ENCODE results near the gene TEX10. TPM values are rescaled to one million over a fixed set of nuclear protein-coding genes. Genes with fewer than 3 reads are reported as not detected.

Gene TEX10
- total RNA-seq, 1 donor from 2014 or later = 10.5 TPM

GRCh38 chr9:100281066-100281465, 71.7 kb downstream of the TEX10 start:
- ATAC-seq (no peak), DNase-seq (no peak)
- Histone ChIP-seq H3K27ac (no peak overlapping the region), H3K36me3 (peaks cover 28% of the 10 kb centered on the region), H3K4me3 (no peak overlapping the region), H3K9me3 (no peaks in the 10 kb centered on the region), H3K4me1 (no peaks in the 10 kb centered on the region), H3K27me3 (ENCODE audit: low read depth) (no peaks in the 10 kb centered on the region)
- TF ChIP-seq CTCF (IDR thresholded peaks at IDR 0.05) = no peak
- intact Hi-C loops (cut with DNase I) = no loop called here

GRCh38 chr9:100277166-100277979, 75.4 kb downstream of the TEX10 start:
- no peak for TF ChIP-seq CTCF (IDR thresholded peaks at IDR 0.05)
- H3K36me3 ChIP-seq = peaks cover 31% of the 10 kb centered on the region
- no peaks in the 10 kb centered on the region for H3K27me3 ChIP-seq (ENCODE audit: low read depth)
- DNase-seq (no peak), ATAC-seq (no peak)
- H3K4me3 ChIP-seq = no peak overlapping the region
- H3K27ac ChIP-seq = no peak overlapping the region
- intact Hi-C loops (cut with DNase I) = no loop called here
- H3K9me3 ChIP-seq = no peaks in the 10 kb centered on the region
- H3K4me1 ChIP-seq = no peaks in the 10 kb centered on the region

GRCh38 chr9:100269656-100270055, 83.1 kb downstream of the TEX10 start:
- DNase-seq (no peak), ATAC-seq (no peak)
- intact Hi-C loops (cut with DNase I) = no loop called here
- TF ChIP-seq CTCF (IDR thresholded peaks at IDR 0.05) = no peak
- H3K27me3 ChIP-seq (ENCODE audit: low read depth) = no peaks in the 10 kb centered on the region
- H3K4me3 ChIP-seq = no peak overlapping the region
- H3K27ac ChIP-seq = no peak overlapping the region
- no peaks in the 10 kb centered on the region for H3K4me1 ChIP-seq
- H3K36me3 ChIP-seq = peaks cover 33% of the 10 kb centered on the region
- no peaks in the 10 kb centered on the region for H3K9me3 ChIP-seq

GRCh38 chr9:100268271-100268670, 84.5 kb downstream of the TEX10 start:
- H3K4me3 ChIP-seq = no peak overlapping the region
- no peaks in the 10 kb centered on the region for H3K9me3 ChIP-seq
- TF ChIP-seq CTCF (IDR thresholded peaks at IDR 0.05) = no peak
- peaks cover 28% of the 10 kb centered on the region for H3K36me3 ChIP-seq
- no peak overlapping the region for H3K27ac ChIP-seq
- no peaks in the 10 kb centered on the region for H3K27me3 ChIP-seq (ENCODE audit: low read depth)
- ATAC-seq (no peak), DNase-seq (no peak)
- intact Hi-C loops (cut with DNase I) = no loop called here
- no peaks in the 10 kb centered on the region for H3K4me1 ChIP-seq

- H3K4me3 ChIP-seq = no peak overlapping the region
- ATAC-seq = no peak
- no peak for DNase-seq
- no peaks in the 10 kb centered on the region for H3K27me3 ChIP-seq (ENCODE audit: low read depth)
- no peak for TF ChIP-seq CTCF (IDR thresholded peaks at IDR 0.05)
- intact Hi-C loops (cut with DNase I) = no loop called here
- H3K27ac ChIP-seq = no peak overlapping the region
- H3K36me3 ChIP-seq = peaks cover 19% of the 10 kb centered on the region
- no peaks in the 10 kb centered on the region for H3K4me1 ChIP-seq
- H3K9me3 ChIP-seq = no peaks in the 10 kb centered on the region
These were observed 85.5 kb downstream of the TEX10 start for GRCh38 chr9:100267211-100267610.

Other genes starting within 250 kb of the TEX10 start
- gene MSANTD3, start 74.2 kb upstream of the TEX10 start, total RNA-seq = 20.2 TPM
- 0.80 TPM for gene TMEFF1, start 120.2 kb upstream of the TEX10 start, total RNA-seq
- 1.7 TPM for gene CAVIN4, start 225.1 kb upstream of the TEX10 start, total RNA-seq